Uterus (tissue), 4 donors: Measurements from ENCODE around the gene KPRP. TPM values are rescaled to one million over a fixed set of nuclear protein-coding genes. Genes with fewer than 3 reads are reported as not detected.

Source experiments
- DNase-seq, 2 donors: peaks; one replicate each; pipeline ENCODE4 v3.0.0-alpha.2; 2019 to 2020
- H3K27ac ChIP-seq, 2 donors: fragments of 200-600 bp; sonication (generic); 1 replicate in 1 of 2; 2 replicates in 1 of 2; pipeline ENCODE4 v1.5.1; 2016 to 2018
- H3K27me3 ChIP-seq, 2 donors: fragments of 200-600 bp; sonication (generic); one replicate each; pipeline ENCODE4 v1.5.1; 2018 to 2019; ENCODE audit warnings: control low read depth in 1 of 2
- H3K36me3 ChIP-seq, 2 donors: fragments of 200-600 bp; sonication (generic); one replicate each; pipeline ENCODE4 v1.5.1; 2019; ENCODE audit warnings: control low read depth in 1 of 2
- H3K4me1 ChIP-seq, 2 donors: fragments of 200-600 bp; sonication (generic); one replicate each; pipeline ENCODE4 v1.5.1; 2018 to 2019; ENCODE audit warnings: control low read depth in 1 of 2
- H3K4me3 ChIP-seq, 2 donors: fragments of 200-600 bp; sonication (generic); 1 replicate in 1 of 2; 2 replicates in 1 of 2; pipeline ENCODE4 v1.5.1; 2018 to 2019; ENCODE audit warnings: mild to moderate bottlenecking in 1 of 2
- H3K9me3 ChIP-seq, 2 donors: fragments of 200-600 bp; sonication (generic); one replicate each; pipeline ENCODE4 v1.5.1; 2019; ENCODE audit warnings: control low read depth in 1 of 2
- POLR2A ChIP-seq, 2 donors: fragments of 450-650 bp; IDR thresholded peaks; one replicate each; pipeline ENCODE4 v1.6.1; 2016; ENCODE audit warnings: antibody characterized with exemption in 2 of 2, mild to moderate bottlenecking in 1 of 2, moderate library complexity in 1 of 2
- intact Hi-C: fragments of 100-400 bp; cut with DNase I; formaldehyde crosslinking; loops from one replicate; pipeline ENCODE4 v1.15.1; 2023; ENCODE audit warnings: low total_unique reads
- total RNA-seq, 4 donors: library from RNA; depleted of rRNA in 3 of 4; stranded (reverse); fragments of >200 nt in 3 of 4; gene quantifications; one replicate each; pipeline versions ENCODE4 v1.1.0 to v1.2.4, GENCODE V29; 2014 to 2023
- TF ChIP-seq, protein P1 (sequence below), 4 experiments: fragments of 200-600 bp in 2 of 4; fragments of 450-650 bp in 2 of 4; sonication (generic) in 2 of 4; IDR thresholded peaks; one replicate each; pipeline ENCODE4 v1.5.1; 2016 to 2019; ENCODE audit warnings: antibody characterized with exemption in 4 of 4, mild to moderate bottlenecking in 2 of 4, moderate library complexity in 1 of 4
- donor health status: DM: yes; HTN: yes; CAD: no.

KPRP gene
- total RNA-seq, 4 donors from 2014 or later: not detected

DNA sequence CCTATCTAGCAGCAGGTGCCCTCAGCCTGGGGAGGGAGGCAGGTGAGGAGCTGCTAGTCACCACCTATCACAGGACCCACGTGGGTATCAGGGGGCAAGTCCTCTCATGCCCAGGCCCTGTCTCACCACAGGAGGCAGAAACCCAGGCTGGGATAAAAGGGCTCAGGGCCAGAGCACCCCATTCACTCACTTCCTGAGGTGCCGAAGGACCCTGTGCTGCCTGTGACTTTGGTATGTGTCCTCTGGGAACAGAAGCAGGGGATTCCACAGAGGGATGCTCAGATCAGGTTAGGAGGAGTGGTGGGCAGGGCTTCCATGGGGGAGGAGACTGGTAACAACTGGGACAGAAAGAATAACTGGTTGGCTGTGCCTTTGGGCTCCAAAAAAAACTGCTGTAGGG, 28.3 kb downstream of the KPRP start, which contains the start of gene LCE1E:
Gene LCE1E, plus strand, starts transcription at position 181 of the 400 bp plus-strand sequence. CDS start 1,043 bp downstream, outside the sequence.
- TF ChIP-seq, protein P1, sequence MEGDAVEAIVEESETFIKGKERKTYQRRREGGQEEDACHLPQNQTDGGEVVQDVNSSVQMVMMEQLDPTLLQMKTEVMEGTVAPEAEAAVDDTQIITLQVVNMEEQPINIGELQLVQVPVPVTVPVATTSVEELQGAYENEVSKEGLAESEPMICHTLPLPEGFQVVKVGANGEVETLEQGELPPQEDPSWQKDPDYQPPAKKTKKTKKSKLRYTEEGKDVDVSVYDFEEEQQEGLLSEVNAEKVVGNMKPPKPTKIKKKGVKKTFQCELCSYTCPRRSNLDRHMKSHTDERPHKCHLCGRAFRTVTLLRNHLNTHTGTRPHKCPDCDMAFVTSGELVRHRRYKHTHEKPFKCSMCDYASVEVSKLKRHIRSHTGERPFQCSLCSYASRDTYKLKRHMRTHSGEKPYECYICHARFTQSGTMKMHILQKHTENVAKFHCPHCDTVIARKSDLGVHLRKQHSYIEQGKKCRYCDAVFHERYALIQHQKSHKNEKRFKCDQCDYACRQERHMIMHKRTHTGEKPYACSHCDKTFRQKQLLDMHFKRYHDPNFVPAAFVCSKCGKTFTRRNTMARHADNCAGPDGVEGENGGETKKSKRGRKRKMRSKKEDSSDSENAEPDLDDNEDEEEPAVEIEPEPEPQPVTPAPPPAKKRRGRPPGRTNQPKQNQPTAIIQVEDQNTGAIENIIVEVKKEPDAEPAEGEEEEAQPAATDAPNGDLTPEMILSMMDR (IDR thresholded peaks at IDR 0.05): no peak
- TF ChIP-seq POLR2A (IDR thresholded peaks at IDR 0.05): no peak
- H3K4me1 ChIP-seq: no peaks in the 10 kb centered on the region
- no peak within 1 kb of the TSS for H3K27ac ChIP-seq
- no peak within 1 kb of the TSS for H3K4me3 ChIP-seq
- H3K9me3 ChIP-seq: no peaks in the 10 kb centered on the region
- DNase-seq: no peak
- H3K36me3 ChIP-seq: no peaks in the 10 kb centered on the region
- intact Hi-C loops: no loop called here
- H3K27me3 ChIP-seq: no peaks in the 10 kb centered on the region

DNA sequence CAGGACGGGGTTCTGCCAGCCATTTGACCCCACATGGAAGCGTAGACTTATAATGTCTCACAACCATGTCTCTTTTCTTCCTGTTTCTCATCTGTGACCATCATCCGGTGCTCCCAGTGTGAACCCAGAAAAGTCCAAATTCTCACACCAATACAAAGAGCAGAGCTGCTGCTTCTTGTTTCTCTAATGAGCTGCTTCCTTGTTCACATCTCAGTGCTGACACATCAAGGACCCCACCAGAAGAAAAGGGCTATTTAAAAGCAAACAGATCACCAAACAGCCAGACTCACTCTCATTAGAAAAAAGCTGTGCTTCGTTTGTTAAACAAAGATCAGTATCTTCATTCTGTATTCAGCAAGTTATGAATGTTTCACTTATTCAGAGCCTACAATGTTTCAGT, 37.9 kb downstream of the KPRP start:
- TF ChIP-seq, protein P1 (IDR thresholded peaks at IDR 0.05): no peak
- TF ChIP-seq POLR2A (IDR thresholded peaks at IDR 0.05): no peak
- H3K36me3 ChIP-seq: no peaks in the 10 kb centered on the region
- H3K27me3 ChIP-seq: no peaks in the 10 kb centered on the region
- H3K4me1 ChIP-seq: no peaks in the 10 kb centered on the region
- H3K4me3 ChIP-seq: no peak overlapping the region
- no peaks in the 10 kb centered on the region for H3K9me3 ChIP-seq
- no peak for DNase-seq
- intact Hi-C loops: no loop called here
- H3K27ac ChIP-seq: no peak overlapping the region

DNA sequence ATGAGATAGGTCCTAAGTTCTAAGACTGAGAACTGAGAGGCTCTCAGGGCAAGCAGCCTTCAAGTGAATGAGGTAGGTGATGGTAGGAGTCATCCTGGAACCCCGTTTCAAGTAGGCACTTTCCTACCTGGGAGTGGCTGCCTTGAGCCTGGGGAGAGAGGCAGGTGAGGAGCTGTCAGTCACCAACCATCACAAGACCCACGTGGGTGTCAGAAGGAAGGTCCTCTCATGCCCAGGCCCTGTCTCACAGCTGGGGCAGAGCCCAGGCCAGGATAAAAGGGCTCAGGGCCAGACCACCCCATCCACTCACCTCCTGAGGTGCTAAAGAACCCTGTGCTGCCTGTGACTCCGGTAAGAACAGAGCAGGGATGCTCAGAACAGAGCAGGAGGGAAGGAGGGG, 38.6 kb downstream of the KPRP start, which contains the start of gene LCE1D:
Gene LCE1D, plus strand, starts transcription at position 301 of the 400 bp plus-strand sequence. CDS start 1,074 bp downstream, outside the sequence.
- Histone ChIP-seq H3K36me3 (no peaks in the 10 kb centered on the region), H3K4me3 (no peak within 1 kb of the TSS), H3K27ac (no peak within 1 kb of the TSS), H3K27me3 (no peaks in the 10 kb centered on the region), H3K4me1 (no peaks in the 10 kb centered on the region), H3K9me3 (no peaks in the 10 kb centered on the region)
- no peak for TF ChIP-seq POLR2A (IDR thresholded peaks at IDR 0.05)
- TF ChIP-seq, protein P1 (IDR thresholded peaks at IDR 0.05): no peak
- no peak for DNase-seq
- intact Hi-C loops: no loop called here

DNA sequence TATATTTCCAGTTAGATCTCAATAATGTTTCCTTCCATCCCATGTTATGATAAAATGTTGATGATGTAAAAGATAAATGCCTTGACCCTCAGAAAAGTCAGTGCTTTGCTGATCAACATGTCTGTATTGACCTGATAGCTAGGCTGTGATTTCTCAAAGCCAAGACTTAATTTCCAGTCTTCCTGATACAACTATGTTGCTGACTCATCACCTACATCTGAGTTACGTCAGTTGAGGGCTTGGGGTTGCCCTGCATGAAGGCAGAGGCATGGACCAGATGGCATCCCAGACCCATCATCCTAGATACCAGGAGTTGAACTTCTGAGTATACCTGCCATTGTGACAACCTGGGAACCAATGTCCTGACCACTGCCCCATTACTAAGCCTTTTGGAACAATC, 43.5 kb downstream of the KPRP start:
- H3K27ac ChIP-seq: no peak overlapping the region
- intact Hi-C loops: no loop called here
- no peaks in the 10 kb centered on the region for H3K27me3 ChIP-seq
- H3K9me3 ChIP-seq: no peaks in the 10 kb centered on the region
- TF ChIP-seq, protein P1 (IDR thresholded peaks at IDR 0.05): no peak
- no peak for TF ChIP-seq POLR2A (IDR thresholded peaks at IDR 0.05)
- H3K4me3 ChIP-seq: no peak overlapping the region
- no peak for DNase-seq
- no peaks in the 10 kb centered on the region for H3K4me1 ChIP-seq
- H3K36me3 ChIP-seq: no peaks in the 10 kb centered on the region

DNA sequence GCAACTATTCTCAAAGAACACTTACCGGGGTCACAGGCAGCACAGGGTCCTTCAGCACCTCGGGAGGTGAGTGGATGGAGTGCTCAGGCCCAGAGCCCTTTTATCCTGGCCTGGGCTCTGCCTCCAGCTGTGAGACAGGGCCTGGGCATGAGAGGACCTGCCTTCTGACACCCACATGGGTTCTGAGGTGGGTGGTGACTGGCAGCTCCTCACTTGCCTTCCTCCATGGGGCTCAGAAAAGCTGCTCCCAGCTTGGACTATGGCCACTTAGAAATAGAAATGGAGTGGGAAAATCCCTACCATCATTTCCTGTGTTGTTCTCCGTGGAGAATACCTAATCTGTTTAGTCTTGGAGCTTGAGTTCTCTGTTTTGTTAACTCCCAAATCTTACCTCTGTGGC, 48.8 kb downstream of the KPRP start, which contains the start of gene LCE1C:
Gene LCE1C, minus strand, starts transcription at position 76 of the 400 bp plus-strand sequence. CDS start 1,173 bp downstream, outside the sequence.
- no peaks in the 10 kb centered on the region for H3K27me3 ChIP-seq
- TF ChIP-seq, protein P1 (IDR thresholded peaks at IDR 0.05): no peak
- TF ChIP-seq POLR2A (IDR thresholded peaks at IDR 0.05): no peak
- DNase-seq: no peak

More for the DNA sequence above, 48.8 kb downstream of the KPRP start, which contains the start of gene LCE1C:
- Histone ChIP-seq H3K4me3 (no peak within 1 kb of the TSS), H3K4me1 (no peaks in the 10 kb centered on the region), H3K36me3 (no peaks in the 10 kb centered on the region), H3K9me3 (no peaks in the 10 kb centered on the region), H3K27ac (no peak within 1 kb of the TSS)
- intact Hi-C loops: no loop called here
